Measurements from ENCODE around the gene PARD6B. TPM values are rescaled to one million over a fixed set of nuclear protein-coding genes. Genes with fewer than 3 reads are reported as not detected.

PARD6B gene
- total and polyA plus RNA-seq, 2 of the 13 experiments (the other 11 are each of a cell fraction or from before 2014, with no cell fraction given), result 6.9 to 22.2 TPM

DNA sequence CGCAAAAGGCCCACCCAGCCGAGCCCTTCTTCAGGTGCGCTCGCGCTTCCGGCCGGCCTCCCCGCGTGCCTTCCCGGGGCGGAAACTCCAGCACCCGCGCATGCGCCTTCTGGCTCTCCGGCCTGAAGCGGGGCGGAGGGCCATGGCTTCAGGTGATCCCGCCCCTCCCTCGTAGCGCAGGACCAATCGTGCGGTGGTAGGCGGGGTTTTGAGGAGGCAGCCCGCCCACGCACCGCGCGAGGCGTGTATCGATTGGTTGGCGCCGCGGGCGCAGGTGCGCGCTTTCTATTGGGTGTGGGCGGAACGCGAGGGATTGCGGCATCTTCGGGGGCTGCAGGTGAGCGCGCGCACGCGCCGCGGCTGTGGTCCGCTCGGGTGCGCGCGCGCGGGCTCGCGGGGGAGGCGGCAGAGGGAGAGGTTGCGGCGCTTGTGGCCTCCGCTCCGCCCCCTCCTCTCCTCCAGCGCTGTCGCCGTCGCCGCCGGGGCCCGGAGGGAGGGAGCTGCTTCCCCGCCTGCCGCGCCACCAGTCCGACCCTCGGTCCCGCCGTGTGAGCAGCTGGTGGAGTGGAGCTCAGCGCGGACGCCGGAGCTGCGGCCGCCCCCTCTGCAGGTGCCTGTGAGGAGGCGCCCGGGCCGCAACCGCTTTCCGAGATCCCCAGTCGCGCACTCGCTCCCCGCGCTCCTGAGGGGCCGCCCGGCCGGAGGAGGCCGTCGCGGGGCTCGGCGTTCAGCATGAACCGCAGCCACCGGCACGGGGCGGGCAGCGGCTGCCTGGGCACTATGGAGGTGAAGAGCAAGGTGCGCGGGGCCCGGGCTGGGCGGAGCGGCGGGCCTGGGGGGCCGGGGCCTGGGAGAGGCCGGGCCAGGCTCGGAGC lies at the start of gene PARD6B (continued):
- TF ChIP-seq, protein P1, sequence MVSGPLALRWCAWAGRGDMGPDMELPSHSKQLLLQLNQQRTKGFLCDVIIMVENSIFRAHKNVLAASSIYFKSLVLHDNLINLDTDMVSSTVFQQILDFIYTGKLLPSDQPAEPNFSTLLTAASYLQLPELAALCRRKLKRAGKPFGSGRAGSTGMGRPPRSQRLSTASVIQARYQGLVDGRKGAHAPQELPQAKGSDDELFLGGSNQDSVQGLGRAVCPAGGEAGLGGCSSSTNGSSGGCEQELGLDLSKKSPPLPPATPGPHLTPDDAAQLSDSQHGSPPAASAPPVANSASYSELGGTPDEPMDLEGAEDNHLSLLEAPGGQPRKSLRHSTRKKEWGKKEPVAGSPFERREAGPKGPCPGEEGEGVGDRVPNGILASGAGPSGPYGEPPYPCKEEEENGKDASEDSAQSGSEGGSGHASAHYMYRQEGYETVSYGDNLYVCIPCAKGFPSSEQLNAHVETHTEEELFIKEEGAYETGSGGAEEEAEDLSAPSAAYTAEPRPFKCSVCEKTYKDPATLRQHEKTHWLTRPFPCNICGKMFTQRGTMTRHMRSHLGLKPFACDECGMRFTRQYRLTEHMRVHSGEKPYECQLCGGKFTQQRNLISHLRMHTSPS (CRISPR knock-in tag; IDR thresholded peaks at IDR 0.05; ENCODE audit: low read depth), result no peak; the same call in 1 of the 2 replicates
- TF ChIP-seq SOX6 (IDR thresholded peaks at IDR 0.05), result no peak
- peak; percentile 49; the same call in 1 of the 2 replicates for TF ChIP-seq SOX6 (CRISPR knock-in tag; IDR thresholded peaks at IDR 0.05)
- TF ChIP-seq ZFP90 (CRISPR knock-in tag; IDR thresholded peaks at IDR 0.05; ENCODE audit: borderline replicate concordance), result peak; percentile 62; the same call in 1 of the 2 replicates
- peak; percentile 61; the same call in 1 of the 2 replicates for TF ChIP-seq ZNF121 (CRISPR knock-in tag; IDR thresholded peaks at IDR 0.05)
- no peak for TF ChIP-seq ZNF251 (CRISPR knock-in tag; IDR thresholded peaks at IDR 0.05)
- TF ChIP-seq, protein P2, sequence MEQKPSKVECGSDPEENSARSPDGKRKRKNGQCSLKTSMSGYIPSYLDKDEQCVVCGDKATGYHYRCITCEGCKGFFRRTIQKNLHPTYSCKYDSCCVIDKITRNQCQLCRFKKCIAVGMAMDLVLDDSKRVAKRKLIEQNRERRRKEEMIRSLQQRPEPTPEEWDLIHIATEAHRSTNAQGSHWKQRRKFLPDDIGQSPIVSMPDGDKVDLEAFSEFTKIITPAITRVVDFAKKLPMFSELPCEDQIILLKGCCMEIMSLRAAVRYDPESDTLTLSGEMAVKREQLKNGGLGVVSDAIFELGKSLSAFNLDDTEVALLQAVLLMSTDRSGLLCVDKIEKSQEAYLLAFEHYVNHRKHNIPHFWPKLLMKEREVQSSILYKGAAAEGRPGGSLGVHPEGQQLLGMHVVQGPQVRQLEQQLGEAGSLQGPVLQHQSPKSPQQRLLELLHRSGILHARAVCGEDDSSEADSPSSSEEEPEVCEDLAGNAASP (CRISPR knock-in tag; IDR thresholded peaks at IDR 0.05; ENCODE audit: borderline replicate concordance), result peak; percentile 19; the same call in 1 of the 2 replicates
- TF ChIP-seq SP4 (CRISPR knock-in tag; IDR thresholded peaks at IDR 0.05), result peak; percentile 99
- TF ChIP-seq ZNF17 (CRISPR knock-in tag; IDR thresholded peaks at IDR 0.05), result no peak
- TF ChIP-seq, protein P3, sequence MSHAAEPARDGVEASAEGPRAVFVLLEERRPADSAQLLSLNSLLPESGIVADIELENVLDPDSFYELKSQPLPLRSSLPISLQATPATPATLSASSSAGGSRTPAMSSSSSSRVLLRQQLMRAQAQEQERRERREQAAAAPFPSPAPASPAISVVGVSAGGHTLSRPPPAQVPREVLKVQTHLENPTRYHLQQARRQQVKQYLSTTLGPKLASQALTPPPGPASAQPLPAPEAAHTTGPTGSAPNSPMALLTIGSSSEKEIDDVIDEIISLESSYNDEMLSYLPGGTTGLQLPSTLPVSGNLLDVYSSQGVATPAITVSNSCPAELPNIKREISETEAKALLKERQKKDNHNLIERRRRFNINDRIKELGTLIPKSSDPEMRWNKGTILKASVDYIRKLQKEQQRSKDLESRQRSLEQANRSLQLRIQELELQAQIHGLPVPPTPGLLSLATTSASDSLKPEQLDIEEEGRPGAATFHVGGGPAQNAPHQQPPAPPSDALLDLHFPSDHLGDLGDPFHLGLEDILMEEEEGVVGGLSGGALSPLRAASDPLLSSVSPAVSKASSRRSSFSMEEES (CRISPR knock-in tag; IDR thresholded peaks at IDR 0.05), result peak; percentile 70
- TF ChIP-seq FIP1L1 (IDR thresholded peaks at IDR 0.05; ENCODE audit: borderline replicate concordance, insufficient read depth, low read depth, low read length), result no peak
- TF ChIP-seq ZFP41 (CRISPR knock-in tag; IDR thresholded peaks at IDR 0.05; ENCODE audit: borderline replicate concordance), result no peak
- TF ChIP-seq EHMT2 (IDR thresholded peaks at IDR 0.05; ENCODE audit: borderline replicate concordance, low read depth, low read length), result no peak
- TF ChIP-seq, protein P4, sequence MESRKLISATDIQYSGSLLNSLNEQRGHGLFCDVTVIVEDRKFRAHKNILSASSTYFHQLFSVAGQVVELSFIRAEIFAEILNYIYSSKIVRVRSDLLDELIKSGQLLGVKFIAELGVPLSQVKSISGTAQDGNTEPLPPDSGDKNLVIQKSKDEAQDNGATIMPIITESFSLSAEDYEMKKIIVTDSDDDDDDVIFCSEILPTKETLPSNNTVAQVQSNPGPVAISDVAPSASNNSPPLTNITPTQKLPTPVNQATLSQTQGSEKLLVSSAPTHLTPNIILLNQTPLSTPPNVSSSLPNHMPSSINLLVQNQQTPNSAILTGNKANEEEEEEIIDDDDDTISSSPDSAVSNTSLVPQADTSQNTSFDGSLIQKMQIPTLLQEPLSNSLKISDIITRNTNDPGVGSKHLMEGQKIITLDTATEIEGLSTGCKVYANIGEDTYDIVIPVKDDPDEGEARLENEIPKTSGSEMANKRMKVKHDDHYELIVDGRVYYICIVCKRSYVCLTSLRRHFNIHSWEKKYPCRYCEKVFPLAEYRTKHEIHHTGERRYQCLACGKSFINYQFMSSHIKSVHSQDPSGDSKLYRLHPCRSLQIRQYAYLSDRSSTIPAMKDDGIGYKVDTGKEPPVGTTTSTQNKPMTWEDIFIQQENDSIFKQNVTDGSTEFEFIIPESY (CRISPR knock-in tag; IDR thresholded peaks at IDR 0.05), result peak; percentile 29; the same call in 1 of the 2 replicates
- TF ChIP-seq, protein P5, sequence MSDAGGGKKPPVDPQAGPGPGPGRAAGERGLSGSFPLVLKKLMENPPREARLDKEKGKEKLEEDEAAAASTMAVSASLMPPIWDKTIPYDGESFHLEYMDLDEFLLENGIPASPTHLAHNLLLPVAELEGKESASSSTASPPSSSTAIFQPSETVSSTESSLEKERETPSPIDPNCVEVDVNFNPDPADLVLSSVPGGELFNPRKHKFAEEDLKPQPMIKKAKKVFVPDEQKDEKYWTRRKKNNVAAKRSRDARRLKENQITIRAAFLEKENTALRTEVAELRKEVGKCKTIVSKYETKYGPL (CRISPR knock-in tag; IDR thresholded peaks at IDR 0.05), result peak; percentile 79; the same call in 1 of the 2 replicates
- TF ChIP-seq, protein P6, sequence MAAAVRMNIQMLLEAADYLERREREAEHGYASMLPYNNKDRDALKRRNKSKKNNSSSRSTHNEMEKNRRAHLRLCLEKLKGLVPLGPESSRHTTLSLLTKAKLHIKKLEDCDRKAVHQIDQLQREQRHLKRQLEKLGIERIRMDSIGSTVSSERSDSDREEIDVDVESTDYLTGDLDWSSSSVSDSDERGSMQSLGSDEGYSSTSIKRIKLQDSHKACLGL (CRISPR knock-in tag; IDR thresholded peaks at IDR 0.05), result peak; percentile 81
- TF ChIP-seq ZSCAN30 (CRISPR knock-in tag; IDR thresholded peaks at IDR 0.05), result no peak
- peak; percentile 99 for TF ChIP-seq RBFOX2 (IDR thresholded peaks at IDR 0.05; ENCODE audit: low read depth, low read length)
- peak; percentile 96 for TF ChIP-seq ETV5 (CRISPR knock-in tag; IDR thresholded peaks at IDR 0.05; ENCODE audit: borderline replicate concordance)
- TF ChIP-seq DMAP1 (CRISPR knock-in tag; IDR thresholded peaks at IDR 0.05), result no peak

Data from HepG2 (cell line).